GM12878 (cell line): ENCODE data around the gene SLC43A3. TPM values are rescaled to one million over a fixed set of nuclear protein-coding genes. Genes with fewer than 3 reads are reported as not detected.

Experiments
- ATAC-seq: fragments of 200-7000 bp; cut with Tn5 transposase; 3 replicates; pipeline ENCODE4 v1.9.1; 2020; ENCODE audit warnings: mild to moderate bottlenecking, moderate library complexity
- BruUV-seq: library from RNA; stranded (reverse); fragments of 400-500 nt; replicated peaks from 2 replicates; lab custom pipeline; 2021; lab: Mats Ljungman, UMichigan
- CTCF ChIA-PET: fragments of 300-600 bp; sonication (Branson Sonifier 250); formaldehyde crosslinking; extraction: SDS; loops from one replicate; lab custom pipeline; 2021; ENCODE audit warnings: inconsistent platforms; lab: Yijun Ruan, JAX
- POLR2A ChIA-PET: fragments of 350-600 bp; formaldehyde crosslinking; extraction: SDS; loops from one replicate; lab custom pipeline; 2021; ENCODE audit warnings: inconsistent platforms; lab: Charles Lee
- RAD21 ChIA-PET: fragments of 300-600 bp; sonication (Branson Sonifier 250); formaldehyde crosslinking; loops from one replicate; lab custom pipeline; 2023; ENCODE audit warnings: antibody characterized with exemption; ENCODE audit not compliant: unreplicated experiment; lab: Charles Lee
- SMC1A ChIA-PET: fragments of 300-600 bp; sonication (Branson Sonifier 250); formaldehyde crosslinking; loops from one replicate; lab custom pipeline; 2023; ENCODE audit not compliant: unreplicated experiment, uncharacterized antibody; lab: Charles Lee
- DNase-seq: peaks from one replicate; pipeline ENCODE4 v3.0.0-alpha.2; 2011; ENCODE audit warnings: low read depth, low spot score
- FAIRE-seq: peaks from 3 replicates; lab custom pipeline; 2011; peaks lifted over from hg19 to GRCh38; lab: Jason Lieb, UNC
- H2AFZ ChIP-seq: 2 replicates; pipeline ENCODE4 v1.6.0; 2011; ENCODE audit warnings: low read depth, low read length, control low read depth; ENCODE audit not compliant: control insufficient read depth
- H3K27ac ChIP-seq: 2 replicates; pipeline ENCODE4 v1.5.1; 2011; ENCODE audit warnings: control low read depth; ENCODE audit not compliant: control insufficient read depth, insufficient read depth
- H3K27me3 ChIP-seq, 2 experiments: replicated peaks in 1 of 2; 2 replicates each; pipeline versions ENCODE4 v1.6.0 to v1.6.1; 2011; ENCODE audit warnings: low read length in 1 of 2; ENCODE audit not compliant: control insufficient read depth in 2 of 2, insufficient read depth in 2 of 2
- H3K36me3 ChIP-seq, 2 experiments: 2 replicates each; pipeline ENCODE4 v1.5.1; 2011; ENCODE audit warnings: low read length in 1 of 2; ENCODE audit not compliant: control insufficient read depth in 2 of 2, insufficient read depth in 2 of 2
- H3K4me1 ChIP-seq: 2 replicates; pipeline ENCODE4 v1.6.1; 2011; ENCODE audit warnings: mild to moderate bottlenecking, low read length, moderate library complexity, mixed read lengths; ENCODE audit not compliant: control insufficient read depth, insufficient read depth
- H3K4me2 ChIP-seq: 2 replicates; pipeline ENCODE4 v1.6.0; 2011; ENCODE audit warnings: control low read depth; ENCODE audit not compliant: control insufficient read depth, insufficient read depth
- H3K4me3 ChIP-seq: fragments of 200-600 bp; sonication (generic); 2 replicates; pipeline ENCODE4 v1.5.1; 2016
- H3K79me2 ChIP-seq: 2 replicates; pipeline ENCODE4 v1.6.0; 2011; ENCODE audit warnings: low read length; ENCODE audit not compliant: control insufficient read depth, insufficient read depth
- H3K9ac ChIP-seq: 2 replicates; pipeline ENCODE4 v1.8.0; 2011; ENCODE audit warnings: low read length, control low read depth, mixed read lengths; ENCODE audit not compliant: control insufficient read depth, insufficient read depth
- H3K9me3 ChIP-seq: replicated peaks from 3 replicates; pipeline ENCODE4 v1.5.1; 2011; ENCODE audit warnings: mild to moderate bottlenecking, low read length; ENCODE audit not compliant: control insufficient read depth, insufficient read depth
- H4K20me1 ChIP-seq: 2 replicates; pipeline ENCODE4 v1.6.0; 2011; ENCODE audit not compliant: control insufficient read depth, insufficient read depth
- DPF2 ChIP-seq: fragments of 450-650 bp; IDR thresholded peaks from 2 replicates; pipeline ENCODE4 v1.6.1; 2017; ENCODE audit warnings: mild to moderate bottlenecking
- ETV6 ChIP-seq, 2 experiments: fragments of 450-650 bp in 1 of 2; IDR thresholded peaks in 1 of 2; conservative IDR thresholded peaks in 1 of 2; 2 replicates each; pipeline ENCODE4 v1.6.1; 2014; ENCODE audit warnings: antibody characterized with exemption in 1 of 2, borderline replicate concordance in 1 of 2, low read depth in 1 of 2, mild to moderate bottlenecking in 1 of 2, moderate library complexity in 1 of 2
- MYC ChIP-seq: IDR thresholded peaks from 2 replicates; pipeline ENCODE4 v1.6.1; 2011; ENCODE audit warnings: mild to moderate bottlenecking, low read length, moderate library complexity, inconsistent platforms; ENCODE audit not compliant: insufficient read depth, insufficient replicate concordance, insufficient read length, severe bottlenecking
- NR2C1 ChIP-seq: fragments of 450-650 bp; IDR thresholded peaks from 2 replicates; pipeline ENCODE4 v1.6.1; 2017; ENCODE audit warnings: antibody characterized with exemption, mild to moderate bottlenecking, moderate library complexity
- RBBP5 ChIP-seq: fragments of 200-600 bp; sonication (generic); conservative IDR thresholded peaks from 2 replicates; pipeline ENCODE4 v1.6.1; 2016
- STAT1 ChIP-seq: fragments of 450-650 bp; conservative IDR thresholded peaks from 2 replicates; pipeline ENCODE4 v1.6.1; 2014; ENCODE audit warnings: antibody characterized with exemption, mild to moderate bottlenecking
- TCF7 ChIP-seq: IDR thresholded peaks from 2 replicates; pipeline ENCODE4 v1.6.1; 2014; ENCODE audit warnings: antibody characterized with exemption, borderline replicate concordance
- WGBS: methylation state at CpG from one replicate; pipeline ENCODE4 v1.1.6; 2016; ENCODE audit warnings: low lambda C conversion rate; ENCODE audit not compliant: insufficient replicate concordance, insufficient coverage; ENCODE audit errors: missing lambda C conversion rate; 5-methylcytosine and 5-hydroxymethylcytosine counted together
- in situ Hi-C: fragments of 300-500 bp; cut with MboI; formaldehyde crosslinking; loops from 9 replicates; pipeline ENCODE4 v1.14.3; 2018; ENCODE audit warnings: mixed read lengths
- intact Hi-C: fragments of 100-400 bp; cut with micrococcal nuclease; formaldehyde crosslinking; loops from one replicate; pipeline ENCODE4 v1.14.2; 2022; ENCODE audit not compliant: unreplicated experiment
- polyA plus RNA-seq, 11 experiments: library from polyadenylated mRNA; depleted of rRNA in 4 of 11; unstranded in 6 of 11; stranded (reverse) in 5 of 11; fragments of >200 nt; fragmentation: Nextera tagmentation in 4 of 11; fragmentation: Illumina TruSeq in 1 of 11; extraction: Ambion mirVana in 4 of 11; extraction: Trizol in 1 of 11; gene quantifications; 1 replicate in 1 of 11; 2 replicates in 10 of 11; pipeline versions ENCODE4 v1.2.1 to v1.2.3, GENCODE V29; 2011 to 2016; ENCODE audit warnings: inconsistent platforms in 2 of 11, missing spikeins in 2 of 11, low read depth in 1 of 11
- total RNA-seq, 4 experiments: library from RNA; depleted of rRNA in 3 of 4; stranded (reverse); fragments of >200 nt in 3 of 4; fragmentation: Illumina TruSeq in 1 of 4; extraction: Trizol in 1 of 4; gene quantifications; 2 replicates each; pipeline versions ENCODE4 v1.2.1 to v1.2.3, GENCODE V29; 2013 to 2021
- TF ChIP-seq, protein P1 (sequence below): IDR thresholded peaks from 2 replicates; pipeline ENCODE4 v1.6.1; 2012; ENCODE audit warnings: low read length, inconsistent platforms
- TF ChIP-seq, protein P2 (sequence below): fragments of 150-350 bp; IDR thresholded peaks from 2 replicates; pipeline ENCODE4 v1.6.1; 2014; ENCODE audit warnings: mild to moderate bottlenecking, low read depth, low read length

SLC43A3 gene
- total and polyA plus RNA-seq, 10 of the 15 experiments (the other 5 are each of a cell fraction or from before 2014, with no cell fraction given) = 37.5 to 237 (median 132) TPM

DNA sequence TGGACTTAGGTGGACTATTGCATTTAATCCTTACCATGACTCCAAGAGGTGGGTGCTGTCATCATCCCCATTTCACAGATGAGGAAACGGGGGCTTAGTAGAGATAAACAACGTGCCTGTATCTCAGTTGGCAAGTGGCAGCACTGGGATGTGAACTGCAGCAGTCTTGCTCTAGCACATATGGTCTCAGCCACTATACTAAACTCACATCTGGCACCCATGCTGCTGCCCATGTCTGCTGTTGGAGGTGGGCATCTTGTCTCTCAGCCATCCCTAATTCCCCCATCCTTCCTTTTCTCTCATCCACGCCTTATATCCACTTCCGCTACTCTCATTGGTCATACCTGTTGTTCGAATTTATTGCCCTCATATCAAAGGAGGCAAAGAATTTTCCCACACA is 49.8 kb downstream of the SLC43A3 start:
- TF ChIP-seq TCF7 (no peak), MYC (no peak), NR2C1 (no peak), RBBP5 (no peak), ETV6 (conservative IDR thresholded peaks at IDR 0.05 in 1 of 2, IDR thresholded peaks at IDR 0.05 in 1 of 2; ENCODE audit: borderline replicate concordance in 1 of 2, low read depth in 1 of 2) (no peak), DPF2 (no peak), STAT1 (no peak)
- TF ChIP-seq, protein P1, sequence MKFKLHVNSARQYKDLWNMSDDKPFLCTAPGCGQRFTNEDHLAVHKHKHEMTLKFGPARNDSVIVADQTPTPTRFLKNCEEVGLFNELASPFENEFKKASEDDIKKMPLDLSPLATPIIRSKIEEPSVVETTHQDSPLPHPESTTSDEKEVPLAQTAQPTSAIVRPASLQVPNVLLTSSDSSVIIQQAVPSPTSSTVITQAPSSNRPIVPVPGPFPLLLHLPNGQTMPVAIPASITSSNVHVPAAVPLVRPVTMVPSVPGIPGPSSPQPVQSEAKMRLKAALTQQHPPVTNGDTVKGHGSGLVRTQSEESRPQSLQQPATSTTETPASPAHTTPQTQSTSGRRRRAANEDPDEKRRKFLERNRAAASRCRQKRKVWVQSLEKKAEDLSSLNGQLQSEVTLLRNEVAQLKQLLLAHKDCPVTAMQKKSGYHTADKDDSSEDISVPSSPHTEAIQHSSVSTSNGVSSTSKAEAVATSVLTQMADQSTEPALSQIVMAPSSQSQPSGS = no peak
- TF ChIP-seq, protein P2, sequence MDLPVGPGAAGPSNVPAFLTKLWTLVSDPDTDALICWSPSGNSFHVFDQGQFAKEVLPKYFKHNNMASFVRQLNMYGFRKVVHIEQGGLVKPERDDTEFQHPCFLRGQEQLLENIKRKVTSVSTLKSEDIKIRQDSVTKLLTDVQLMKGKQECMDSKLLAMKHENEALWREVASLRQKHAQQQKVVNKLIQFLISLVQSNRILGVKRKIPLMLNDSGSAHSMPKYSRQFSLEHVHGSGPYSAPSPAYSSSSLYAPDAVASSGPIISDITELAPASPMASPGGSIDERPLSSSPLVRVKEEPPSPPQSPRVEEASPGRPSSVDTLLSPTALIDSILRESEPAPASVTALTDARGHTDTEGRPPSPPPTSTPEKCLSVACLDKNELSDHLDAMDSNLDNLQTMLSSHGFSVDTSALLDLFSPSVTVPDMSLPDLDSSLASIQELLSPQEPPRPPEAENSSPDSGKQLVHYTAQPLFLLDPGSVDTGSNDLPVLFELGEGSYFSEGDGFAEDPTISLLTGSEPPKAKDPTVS = no peak
- Histone ChIP-seq H3K36me3 (no peaks in the 10 kb centered on the region), H3K4me1 (no peaks in the 10 kb centered on the region), H3K9me3 (no peaks in the 10 kb centered on the region), H3K4me3 (no peak overlapping the region), H3K27ac (no peak overlapping the region), H3K9ac (no peak overlapping the region), H3K79me2 (no peaks in the 10 kb centered on the region), H2AFZ (no peak overlapping the region), H3K4me2 (no peak overlapping the region), H4K20me1 (no peaks in the 10 kb centered on the region), H3K27me3 (no peaks in the 10 kb centered on the region; a peak in 1 of 4 replicates)
- FAIRE-seq (no peak), DNase-seq (no peak), ATAC-seq (no peak)
- SMC1A ChIA-PET = no interaction called here
- 33% methylated on average over 5 of the region's 5 CpGs for WGBS
- RAD21 ChIA-PET = no interaction called here
- POLR2A ChIA-PET = no interaction called here
- intact Hi-C loops (no loop called here), in situ Hi-C loops (no loop called here)
- CTCF ChIA-PET = no interaction called here
- BruUV-seq = no TSS peak
